ENCODE results near the gene TES.

DNA sequence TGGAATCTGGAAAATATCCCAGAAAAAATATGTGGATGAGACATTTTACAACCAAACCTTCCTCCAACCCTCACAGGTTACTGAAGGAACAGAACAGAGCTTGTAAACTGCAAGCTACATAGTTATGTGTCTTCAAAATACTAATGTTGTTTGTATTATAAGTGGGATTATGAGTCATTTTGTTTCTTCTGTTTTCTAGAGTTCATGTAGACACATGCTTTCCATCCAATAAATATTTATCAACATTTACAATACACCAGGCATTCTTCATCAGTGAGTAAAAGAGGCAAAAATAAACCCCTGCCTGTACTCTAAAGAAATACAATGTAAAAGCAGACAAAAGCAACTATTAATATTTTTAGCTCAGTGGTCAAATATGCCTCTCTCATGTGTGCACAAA lies 38.0 kb upstream of the TES start:
- no peak for TF ChIP-seq POLR2A (IDR thresholded peaks at IDR 0.05)
- TF ChIP-seq, protein P1, sequence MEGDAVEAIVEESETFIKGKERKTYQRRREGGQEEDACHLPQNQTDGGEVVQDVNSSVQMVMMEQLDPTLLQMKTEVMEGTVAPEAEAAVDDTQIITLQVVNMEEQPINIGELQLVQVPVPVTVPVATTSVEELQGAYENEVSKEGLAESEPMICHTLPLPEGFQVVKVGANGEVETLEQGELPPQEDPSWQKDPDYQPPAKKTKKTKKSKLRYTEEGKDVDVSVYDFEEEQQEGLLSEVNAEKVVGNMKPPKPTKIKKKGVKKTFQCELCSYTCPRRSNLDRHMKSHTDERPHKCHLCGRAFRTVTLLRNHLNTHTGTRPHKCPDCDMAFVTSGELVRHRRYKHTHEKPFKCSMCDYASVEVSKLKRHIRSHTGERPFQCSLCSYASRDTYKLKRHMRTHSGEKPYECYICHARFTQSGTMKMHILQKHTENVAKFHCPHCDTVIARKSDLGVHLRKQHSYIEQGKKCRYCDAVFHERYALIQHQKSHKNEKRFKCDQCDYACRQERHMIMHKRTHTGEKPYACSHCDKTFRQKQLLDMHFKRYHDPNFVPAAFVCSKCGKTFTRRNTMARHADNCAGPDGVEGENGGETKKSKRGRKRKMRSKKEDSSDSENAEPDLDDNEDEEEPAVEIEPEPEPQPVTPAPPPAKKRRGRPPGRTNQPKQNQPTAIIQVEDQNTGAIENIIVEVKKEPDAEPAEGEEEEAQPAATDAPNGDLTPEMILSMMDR (IDR thresholded peaks at IDR 0.05), result no peak

All from uterus (tissue), 2 donors.